Measurements from ENCODE around the gene MTA2. TPM values are rescaled to one million over a fixed set of nuclear protein-coding genes. Genes with fewer than 3 reads are reported as not detected.
A peak's percentile ranks its signal among the peaks of the same experiment; 100 is the strongest.
"Not testable (repeated sequence)": the region's sequence is repeated elsewhere in the genome, so short reads cannot be mapped to it uniquely, and the experiment has no call there.

The MTA2 gene
- total and polyA plus RNA-seq, 3 donors from 2014 or later, result 87.6 to 115 (median 97.2) TPM

DNA sequence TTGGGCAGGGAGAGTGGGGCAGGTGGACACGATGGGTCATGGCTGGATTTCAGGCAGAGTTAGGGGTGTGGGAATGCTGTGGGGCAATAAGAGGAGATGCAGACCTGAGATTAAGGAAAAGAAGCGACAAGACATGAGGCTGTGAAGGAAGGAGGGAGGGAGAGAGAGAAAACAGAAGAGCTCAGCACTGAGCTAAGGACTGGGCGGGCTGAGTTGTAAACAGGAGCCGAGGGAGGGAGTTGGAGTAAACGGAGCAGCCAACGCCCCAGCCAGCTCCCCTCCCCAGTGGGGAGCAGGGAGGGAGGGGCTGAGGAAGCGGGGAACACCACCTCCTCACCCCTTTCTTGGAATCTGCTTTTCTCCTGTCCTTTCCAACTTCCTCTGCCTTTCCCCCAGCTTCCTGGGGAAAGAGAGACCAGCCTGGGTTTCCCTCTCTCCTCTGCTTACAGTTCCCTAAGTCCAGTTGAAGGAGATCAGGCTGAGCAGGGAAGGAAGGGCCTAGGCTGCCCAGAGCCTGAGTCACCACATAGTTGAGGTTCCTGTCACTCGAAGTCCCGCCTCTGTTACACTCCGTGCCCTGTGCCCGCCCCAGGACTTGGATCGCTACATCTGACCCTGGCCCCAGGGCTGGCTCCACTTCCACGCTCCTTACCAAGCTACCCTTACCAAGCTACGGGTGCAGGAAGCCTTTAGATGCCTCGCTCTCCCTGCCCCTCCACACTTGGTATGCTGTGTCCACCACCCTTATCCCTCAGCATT lies 48.4 kb downstream of the MTA2 start:
- intact Hi-C loops (cut with DNase I; ENCODE audit: low total_unique reads), result no loop called here
- Histone ChIP-seq H3K27ac (peak overlapping the region; percentile 85 to 89), H3K27me3 (no peaks in the 10 kb centered on the region), H3K4me1 (peaks cover 71% of the 10 kb centered on the region), H3K36me3 (ENCODE audit: low read depth, missing control alignments) (no peaks in the 10 kb centered on the region), H3K9me3 (no peaks in the 10 kb centered on the region), H3K4me3 (peak overlapping the region in 1 of 2 donors; percentile 3)
- TF ChIP-seq, protein P1, sequence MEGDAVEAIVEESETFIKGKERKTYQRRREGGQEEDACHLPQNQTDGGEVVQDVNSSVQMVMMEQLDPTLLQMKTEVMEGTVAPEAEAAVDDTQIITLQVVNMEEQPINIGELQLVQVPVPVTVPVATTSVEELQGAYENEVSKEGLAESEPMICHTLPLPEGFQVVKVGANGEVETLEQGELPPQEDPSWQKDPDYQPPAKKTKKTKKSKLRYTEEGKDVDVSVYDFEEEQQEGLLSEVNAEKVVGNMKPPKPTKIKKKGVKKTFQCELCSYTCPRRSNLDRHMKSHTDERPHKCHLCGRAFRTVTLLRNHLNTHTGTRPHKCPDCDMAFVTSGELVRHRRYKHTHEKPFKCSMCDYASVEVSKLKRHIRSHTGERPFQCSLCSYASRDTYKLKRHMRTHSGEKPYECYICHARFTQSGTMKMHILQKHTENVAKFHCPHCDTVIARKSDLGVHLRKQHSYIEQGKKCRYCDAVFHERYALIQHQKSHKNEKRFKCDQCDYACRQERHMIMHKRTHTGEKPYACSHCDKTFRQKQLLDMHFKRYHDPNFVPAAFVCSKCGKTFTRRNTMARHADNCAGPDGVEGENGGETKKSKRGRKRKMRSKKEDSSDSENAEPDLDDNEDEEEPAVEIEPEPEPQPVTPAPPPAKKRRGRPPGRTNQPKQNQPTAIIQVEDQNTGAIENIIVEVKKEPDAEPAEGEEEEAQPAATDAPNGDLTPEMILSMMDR (IDR thresholded peaks at IDR 0.05), result no peak
- TF ChIP-seq POLR2A (IDR thresholded peaks at IDR 0.05), result no peak
- WGBS, 2 donors, result 22 to 37% methylated on average over 8 to 15 of the region's 15 CpGs
- DNase-seq, result peak; percentile 81

DNA sequence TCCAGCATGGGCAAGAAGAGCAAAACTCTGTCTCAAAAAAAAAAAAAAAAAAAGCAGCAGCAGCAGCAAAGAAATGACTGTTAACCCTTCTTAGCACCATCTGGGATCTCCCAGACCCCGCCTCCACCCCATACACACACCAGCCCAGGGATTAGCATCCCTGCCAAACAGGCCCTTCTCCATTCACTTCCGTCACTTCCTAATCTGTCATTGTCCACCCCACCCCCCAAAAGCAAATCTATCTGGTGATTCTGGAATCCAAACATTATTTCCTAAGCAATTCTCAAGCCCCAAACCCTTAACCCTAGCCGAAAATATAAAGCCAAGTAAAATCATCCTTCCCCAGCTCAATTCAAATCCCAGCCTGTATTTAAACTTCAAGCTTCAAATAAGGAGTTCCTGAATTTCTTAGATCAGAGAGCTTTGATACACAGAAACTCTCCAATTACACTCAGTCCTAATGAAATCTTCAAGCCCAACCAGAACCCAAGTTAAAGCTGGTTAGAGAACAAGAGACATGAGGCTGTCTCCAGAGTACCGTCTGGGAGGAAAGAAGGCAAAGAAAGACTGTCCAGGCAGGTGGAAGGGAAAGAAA lies 49.1 kb downstream of the MTA2 start:
- intact Hi-C loops (cut with DNase I; ENCODE audit: low total_unique reads), result no loop called here
- 43 to 51% methylated on average over 4 of the region's 4 CpGs for WGBS, 2 donors

DNA sequence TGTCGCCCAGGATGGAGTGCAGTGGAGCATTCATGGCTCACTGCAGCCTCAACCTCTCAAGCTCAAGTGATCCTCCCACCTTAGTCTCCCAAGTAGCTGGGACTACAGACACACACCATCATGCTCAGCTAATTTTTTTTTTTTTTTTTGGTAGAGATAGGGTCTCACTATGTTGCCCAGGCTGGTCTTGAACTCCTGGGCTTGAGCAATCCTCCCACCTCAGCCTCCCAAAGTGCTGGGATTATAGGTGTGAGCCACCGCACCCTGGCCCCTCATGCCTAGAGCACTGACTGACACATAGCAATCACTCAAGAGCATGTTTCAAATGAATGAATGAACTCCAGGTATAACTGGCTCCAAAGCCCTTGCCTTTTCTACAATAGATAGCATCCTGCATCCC lies 51.2 kb downstream of the MTA2 start:
- H3K27me3 ChIP-seq; H3K4me3 ChIP-seq; DNase-seq; H3K9me3 ChIP-seq; H3K27ac ChIP-seq; H3K36me3 ChIP-seq (ENCODE audit: low read depth, missing control alignments); intact Hi-C loops (cut with DNase I; ENCODE audit: low total_unique reads): not testable (repeated sequence)
- 91 to 93% methylated on average over 2 of the region's 2 CpGs for WGBS, 2 donors
- H3K4me1 ChIP-seq, result peaks cover 62% of the 10 kb centered on the region

More for the DNA sequence above, 49.1 kb downstream of the MTA2 start:
- Histone ChIP-seq H3K9me3 (no peaks in the 10 kb centered on the region), H3K4me3 (no peak overlapping the region), H3K4me1 (peaks cover 78% of the 10 kb centered on the region), H3K36me3 (ENCODE audit: low read depth, missing control alignments) (no peaks in the 10 kb centered on the region), H3K27me3 (no peaks in the 10 kb centered on the region), H3K27ac (peak overlapping the region; percentile 85 to 89)
- no peak for DNase-seq
- TF ChIP-seq, protein P1 (IDR thresholded peaks at IDR 0.05), result no peak
- TF ChIP-seq POLR2A (IDR thresholded peaks at IDR 0.05), result no peak

DNA sequence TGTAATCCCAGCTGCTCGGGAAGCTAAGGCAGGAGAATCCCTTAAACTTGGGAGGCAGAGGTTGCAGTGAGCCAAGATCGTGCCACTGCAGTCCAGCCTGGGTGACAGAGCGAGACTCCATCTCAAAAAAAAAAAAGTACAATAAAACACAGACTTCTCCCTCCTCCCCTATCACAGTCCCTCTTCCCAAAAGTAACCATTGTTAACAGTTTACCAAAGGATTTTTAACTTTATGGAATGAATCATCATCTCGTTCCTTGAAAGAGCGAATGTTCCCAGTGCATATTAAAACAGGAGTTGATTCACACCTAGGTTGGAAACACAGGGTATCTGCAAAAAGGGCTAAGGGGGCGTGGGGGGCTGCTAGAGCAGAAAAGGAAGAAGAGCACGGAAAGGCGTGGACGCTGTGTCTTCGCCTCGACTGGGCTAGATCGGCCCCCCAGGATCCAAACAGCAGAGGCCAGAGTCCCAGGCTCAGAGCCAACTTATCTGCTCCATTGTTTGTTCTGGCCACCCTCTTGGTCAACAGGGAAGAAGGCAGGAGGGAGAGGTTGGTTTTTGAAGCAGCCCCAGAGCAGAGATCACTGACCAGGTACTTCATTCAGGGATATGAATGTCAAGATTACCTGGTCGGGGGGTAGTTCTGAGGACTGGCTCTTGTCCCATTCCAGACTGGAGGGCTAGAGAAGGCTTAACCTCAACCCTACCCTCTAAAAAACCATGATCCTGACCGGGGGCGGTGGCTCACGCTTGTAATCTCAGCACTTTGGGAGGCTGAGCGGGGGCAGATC lies 52.9 kb downstream of the MTA2 start:
- Histone ChIP-seq H3K9me3 (no peaks in the 10 kb centered on the region), H3K27ac (peak overlapping the region; percentile 21 to 95), H3K4me3 (no peak overlapping the region), H3K36me3 (ENCODE audit: low read depth, missing control alignments) (no peaks in the 10 kb centered on the region), H3K27me3 (no peaks in the 10 kb centered on the region), H3K4me1 (peaks cover 47% of the 10 kb centered on the region)
- whole genome bisulfite sequencing, 2 donors, result 38 to 59% methylated on average over 17 of the region's 17 CpGs
- no peak for TF ChIP-seq POLR2A (IDR thresholded peaks at IDR 0.05)
- TF ChIP-seq, protein P1 (IDR thresholded peaks at IDR 0.05), result no peak
- intact Hi-C loops (cut with DNase I; ENCODE audit: low total_unique reads), result loop anchor here (10.0 kb wide), 1 partner anchor 154 kb away; no protein-coding TSS in a partner anchor
- peak; percentile 65 for DNase-seq
